DMS 273 treated with DMSO at 0.1 percent for 48 hours (cell line): ENCODE results near the gene HMGCS2.
"Not testable (repeated sequence)": the region's sequence is repeated elsewhere in the genome, so short reads cannot be mapped to it uniquely, and the experiment has no call there.

Experiments used
- DNase-seq: peaks from one replicate; lab custom pipeline; 2025; lab: John Stamatoyannopoulos, UW

HMGCS2 gene

GRCh38 chr1:119787776-119788175 lies 19.1 kb upstream of the HMGCS2 start:
- DNase-seq: no peak

GRCh38 chr1:119786473-119787050 lies 17.9 kb upstream of the HMGCS2 start:
- DNase-seq: not testable (repeated sequence)

- not testable (repeated sequence) for DNase-seq
These were observed 17.3 kb upstream of the HMGCS2 start for GRCh38 chr1:119786046-119786445.

GRCh38 chr1:119784191-119784781 lies 15.6 kb upstream of the HMGCS2 start:
- no peak for DNase-seq

GRCh38 chr1:119783354-119784185 lies 14.9 kb upstream of the HMGCS2 start:
- no peak for DNase-seq

GRCh38 chr1:119782631-119783325 lies 14.1 kb upstream of the HMGCS2 start:
- DNase-seq: no peak

GRCh38 chr1:119781434-119782210 lies 12.9 kb upstream of the HMGCS2 start:
- DNase-seq: no peak

GRCh38 chr1:119779869-119780356 lies 11.2 kb upstream of the HMGCS2 start:
- DNase-seq: no peak

- DNase-seq: no peak
These were observed 10.3 kb upstream of the HMGCS2 start for GRCh38 chr1:119778886-119779560.

- no peak for DNase-seq
These were observed 9.7 kb upstream of the HMGCS2 start for GRCh38 chr1:119778359-119778758.

GRCh38 chr1:119774746-119775490 lies 6.2 kb upstream of the HMGCS2 start:
- no peak for DNase-seq

GRCh38 chr1:119773711-119774241 lies 5.1 kb upstream of the HMGCS2 start:
- DNase-seq: peak; percentile 18

GRCh38 chr1:119772298-119772697 lies 3.6 kb upstream of the HMGCS2 start:
- DNase-seq: no peak

GRCh38 chr1:119771770-119772169 lies 3.1 kb upstream of the HMGCS2 start:
- DNase-seq: no peak

GRCh38 chr1:119771016-119771415 lies 2.3 kb upstream of the HMGCS2 start:
- no peak for DNase-seq

GRCh38 chr1:119767486-119767885 lies 1.2 kb downstream of the HMGCS2 start:
- no peak for DNase-seq

- no peak for DNase-seq
These were observed 2.3 kb downstream of the HMGCS2 start for GRCh38 chr1:119766374-119766794.

GRCh38 chr1:119764220-119764619 lies 4.5 kb downstream of the HMGCS2 start:
- no peak for DNase-seq

- DNase-seq: no peak
These were observed 5.8 kb downstream of the HMGCS2 start for GRCh38 chr1:119762953-119763352.

GRCh38 chr1:119762409-119762808 lies 6.3 kb downstream of the HMGCS2 start:
- no peak for DNase-seq
